Measurements from ENCODE around the gene CENPK.
"Not testable (repeated sequence)": the region's sequence is repeated elsewhere in the genome, so short reads cannot be mapped to it uniquely, and the experiment has no call there.

Gene CENPK

GRCh38 chr5:65562731-65563701, at the start of gene CENPK, which contains the start of gene PPWD1:
Gene CENPK (minus strand): TSS chr5:65563168. CDS start chr5:65554907, 8,261 bp downstream.
Gene PPWD1 (plus strand): TSS chr5:65563296. CDS start chr5:65563311, 15 bp downstream.
- DNase-seq = peak; percentile 95 to 96

- no peak for DNase-seq
Measured at GRCh38 chr5:65612298-65612907, 49.4 kb upstream of the CENPK start.

- DNase-seq = no peak
Measured at GRCh38 chr5:65611524-65611923, 48.6 kb upstream of the CENPK start.

- DNase-seq = not testable (repeated sequence)
Measured at GRCh38 chr5:65601761-65602160, 38.8 kb upstream of the CENPK start.

- DNase-seq = no peak
Measured at GRCh38 chr5:65588694-65589093, 25.7 kb upstream of the CENPK start.

GRCh38 chr5:65577141-65577540, 14.2 kb upstream of the CENPK start:
- no peak for DNase-seq

- DNase-seq = no peak
Measured at GRCh38 chr5:65570598-65571226, 7.7 kb upstream of the CENPK start.

GRCh38 chr5:65566505-65566904, 3.5 kb upstream of the CENPK start:
- no peak for DNase-seq

- peak in 1 of 2 donors; percentile 19 for DNase-seq
Measured at GRCh38 chr5:65563777-65564176, 809 bp upstream of the CENPK start.

- DNase-seq = no peak
Measured at GRCh38 chr5:65556718-65557117, 6.2 kb downstream of the CENPK start.

- no peak for DNase-seq
Measured at GRCh38 chr5:65556181-65556580, 6.8 kb downstream of the CENPK start.

- DNase-seq = no peak
Measured at GRCh38 chr5:65555287-65555686, 7.7 kb downstream of the CENPK start.

- DNase-seq = no peak
Measured at GRCh38 chr5:65553941-65554340, 9.0 kb downstream of the CENPK start.

GRCh38 chr5:65548281-65548680, 14.7 kb downstream of the CENPK start:
- no peak for DNase-seq

GRCh38 chr5:65546141-65546540, 16.8 kb downstream of the CENPK start:
- DNase-seq = no peak

- DNase-seq = no peak
Measured at GRCh38 chr5:65544473-65544872, 18.5 kb downstream of the CENPK start.

- DNase-seq = no peak
Measured at GRCh38 chr5:65539827-65540226, 23.1 kb downstream of the CENPK start.

GRCh38 chr5:65535529-65535987, 27.4 kb downstream of the CENPK start:
- DNase-seq = no peak

GRCh38 chr5:65530904-65531303, 32.1 kb downstream of the CENPK start:
- no peak for DNase-seq

- DNase-seq = no peak
Measured at GRCh38 chr5:65525726-65526125, 37.2 kb downstream of the CENPK start.

GRCh38 chr5:65512170-65512937, 50.6 kb downstream of the CENPK start:
- DNase-seq = no peak

- no peak for DNase-seq
Measured at GRCh38 chr5:65508978-65509377, 54.0 kb downstream of the CENPK start.

GRCh38 chr5:65506961-65507360, 56.0 kb downstream of the CENPK start:
- no peak for DNase-seq

Measured in CD4-positive, alpha-beta T cell treated with Interleukin-1 beta for 1 hour (primary cell).